NCI-H2171 treated with DMSO at 0.1 percent for 48 hours (cell line): ENCODE measurements around the gene CUL5.
A peak's percentile ranks its signal among the peaks of the same experiment; 100 is the strongest.

ENCODE experiments used
- DNase-seq: peaks from one replicate; lab custom pipeline; 2025; lab: John Stamatoyannopoulos, UW

Gene CUL5

GRCh38 chr11:108008656-108009496, at the start of gene CUL5:
Gene CUL5, plus strand, starts transcription at chr11:108008898. Its CDS starts 451 bp downstream, at chr11:108009349.
- DNase-seq = peak; percentile 79

- no peak for DNase-seq
These were observed 47.2 kb upstream of the CUL5 start for GRCh38 chr11:107961480-107961879.

GRCh38 chr11:107962181-107962580, 46.5 kb upstream of the CUL5 start:
- no peak for DNase-seq

- DNase-seq = no peak
These were observed 45.6 kb upstream of the CUL5 start for GRCh38 chr11:107963091-107963490.

GRCh38 chr11:107969219-107969618, 39.5 kb upstream of the CUL5 start:
- DNase-seq = no peak

- no peak for DNase-seq
These were observed 38.6 kb upstream of the CUL5 start for GRCh38 chr11:107970049-107970448.

GRCh38 chr11:107973641-107974040, 35.1 kb upstream of the CUL5 start:
- no peak for DNase-seq

- DNase-seq = no peak
These were observed 20.1 kb upstream of the CUL5 start for GRCh38 chr11:107988397-107989158.

- DNase-seq = no peak
These were observed 16.8 kb upstream of the CUL5 start for GRCh38 chr11:107991868-107992414.

GRCh38 chr11:107996006-107996776, 12.5 kb upstream of the CUL5 start:
- DNase-seq = no peak

GRCh38 chr11:107998761-107999160, 9.9 kb upstream of the CUL5 start:
- DNase-seq = no peak

GRCh38 chr11:107999759-108000455, 8.8 kb upstream of the CUL5 start:
- DNase-seq = peak; percentile 55

- no peak for DNase-seq
These were observed 6.2 kb upstream of the CUL5 start for GRCh38 chr11:108002476-108002875.

- DNase-seq = no peak
These were observed 5.1 kb upstream of the CUL5 start for GRCh38 chr11:108003623-108004022.

- DNase-seq = no peak
These were observed 879 bp upstream of the CUL5 start for GRCh38 chr11:108007819-108008218.

GRCh38 chr11:108009497-108010370, 1.0 kb downstream of the CUL5 start:
- no peak for DNase-seq

- no peak for DNase-seq
These were observed 3.5 kb downstream of the CUL5 start for GRCh38 chr11:108012139-108012725.

GRCh38 chr11:108016647-108017046, 7.9 kb downstream of the CUL5 start:
- no peak for DNase-seq

GRCh38 chr11:108018708-108019107, 10.0 kb downstream of the CUL5 start:
- no peak for DNase-seq
